Posterior cingulate gyrus (tissue), 11 donors: ENCODE results near the gene SPECC1L.
"Not testable (repeated sequence)": the region's sequence is repeated elsewhere in the genome, so short reads cannot be mapped to it uniquely, and the experiment has no call there.

Source experiments
- DNase-seq, 10 donors: peaks; one replicate each; pipeline versions ENCODE4 v3.0.0 to v3.0.0-alpha.2; 2020 to 2021; ENCODE audit warnings: mixed read lengths in 3 of 10
- intact Hi-C: fragments of 100-400 bp; cut with DNase I; formaldehyde crosslinking; loops from one replicate; pipeline ENCODE4 v1.15.1; 2023

Gene SPECC1L

GRCh38 chr22:24280363-24280762, 9.7 kb downstream of the SPECC1L start:
- DNase-seq, intact Hi-C loops: not testable (repeated sequence)

GRCh38 chr22:24282401-24282800, 11.8 kb downstream of the SPECC1L start:
- intact Hi-C loops: no loop called here
- DNase-seq: no peak

DNA sequence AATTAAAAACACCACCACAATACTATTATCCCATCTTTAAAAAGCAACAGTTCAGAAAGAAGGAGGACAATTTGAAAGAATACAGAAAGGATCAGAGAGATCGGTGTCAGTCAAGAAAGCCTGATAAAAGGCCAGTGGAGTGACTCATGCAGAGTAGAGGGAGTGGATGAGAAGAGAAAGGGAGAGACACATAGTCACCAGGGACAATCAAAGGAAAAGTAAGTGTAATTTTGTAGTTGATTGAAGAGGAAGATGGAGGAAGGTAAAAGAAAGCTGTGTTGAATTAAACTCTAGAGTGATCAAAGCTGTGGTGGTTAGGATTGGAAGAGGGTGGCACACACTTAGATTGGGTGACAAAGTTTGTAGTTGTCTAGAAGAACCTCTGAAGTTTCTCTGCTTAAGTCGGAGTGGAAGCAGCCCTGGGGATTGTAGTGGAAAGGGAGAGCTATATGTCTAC, 14.1 kb downstream of the SPECC1L start:
- intact Hi-C loops: no loop called here
- no peak for DNase-seq

DNA sequence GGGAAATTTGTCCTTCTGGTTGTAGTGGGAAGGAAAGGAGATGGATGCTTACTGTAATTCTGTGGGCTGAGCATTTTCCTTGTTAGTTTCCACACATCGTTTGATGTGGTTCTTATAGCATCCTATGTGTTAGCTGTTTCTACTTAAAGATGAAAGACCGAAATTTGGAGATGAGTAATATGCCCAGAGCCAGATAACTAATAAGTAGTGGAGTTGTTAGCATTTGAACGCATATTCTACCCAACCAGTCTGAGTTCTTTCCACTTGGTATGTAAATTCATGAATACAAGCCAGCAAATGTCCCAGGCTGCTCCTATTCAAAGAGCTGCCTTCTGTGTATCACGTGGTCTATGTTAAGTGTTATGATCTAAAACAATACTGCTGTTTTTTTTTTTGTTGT, 14.6 kb downstream of the SPECC1L start:
- DNase-seq: no peak
- intact Hi-C loops: no loop called here

DNA sequence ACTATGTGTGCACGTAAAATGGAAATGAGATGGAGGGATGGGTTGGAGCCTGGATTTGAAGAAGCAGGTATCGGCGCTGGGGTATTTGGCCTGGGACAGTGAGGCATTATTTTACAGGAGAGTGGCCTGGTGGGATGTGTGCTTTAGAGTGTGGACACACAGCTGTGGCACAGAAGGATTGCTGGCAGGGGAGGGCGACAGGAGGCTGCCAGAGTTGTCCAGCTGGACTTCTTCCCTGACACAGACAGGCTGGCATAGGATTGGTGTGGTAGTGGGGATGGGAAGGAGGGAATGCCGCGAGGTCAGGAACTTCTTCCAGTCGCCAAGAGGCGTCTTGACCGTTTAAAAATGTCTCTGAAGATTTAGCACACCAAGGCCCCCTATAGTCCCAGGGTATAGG, 16.6 kb downstream of the SPECC1L start:
- intact Hi-C loops, DNase-seq: not testable (repeated sequence)

- DNase-seq, intact Hi-C loops: not testable (repeated sequence)
These were observed 17.2 kb downstream of the SPECC1L start for GRCh38 chr22:24287801-24288200.

DNA sequence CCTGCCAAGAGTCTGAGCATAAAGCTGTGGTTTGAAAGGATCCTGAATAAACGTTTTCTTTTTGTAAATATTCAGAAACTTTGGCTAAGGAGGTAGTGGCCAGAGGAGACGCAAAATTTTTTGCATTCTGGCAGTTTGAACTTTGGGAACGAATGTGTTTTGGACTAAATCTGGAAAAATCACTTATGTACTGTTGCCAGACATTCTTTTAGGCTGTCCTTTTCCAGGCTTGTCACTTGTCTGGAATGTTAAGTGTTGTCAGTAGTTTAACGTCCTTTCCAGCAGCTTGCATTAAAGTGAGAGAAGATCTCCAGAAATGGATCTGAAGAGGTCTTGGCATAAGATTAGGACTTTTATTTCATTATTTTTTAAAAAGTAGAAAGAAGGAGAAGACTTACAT, 18.5 kb downstream of the SPECC1L start:
- DNase-seq: no peak
- intact Hi-C loops: no loop called here

GRCh38 chr22:24289741-24290163, 19.1 kb downstream of the SPECC1L start:
- DNase-seq: no peak
- intact Hi-C loops: no loop called here

- DNase-seq: no peak
- intact Hi-C loops: no loop called here
These were observed 19.8 kb downstream of the SPECC1L start for GRCh38 chr22:24290459-24290858.

DNA sequence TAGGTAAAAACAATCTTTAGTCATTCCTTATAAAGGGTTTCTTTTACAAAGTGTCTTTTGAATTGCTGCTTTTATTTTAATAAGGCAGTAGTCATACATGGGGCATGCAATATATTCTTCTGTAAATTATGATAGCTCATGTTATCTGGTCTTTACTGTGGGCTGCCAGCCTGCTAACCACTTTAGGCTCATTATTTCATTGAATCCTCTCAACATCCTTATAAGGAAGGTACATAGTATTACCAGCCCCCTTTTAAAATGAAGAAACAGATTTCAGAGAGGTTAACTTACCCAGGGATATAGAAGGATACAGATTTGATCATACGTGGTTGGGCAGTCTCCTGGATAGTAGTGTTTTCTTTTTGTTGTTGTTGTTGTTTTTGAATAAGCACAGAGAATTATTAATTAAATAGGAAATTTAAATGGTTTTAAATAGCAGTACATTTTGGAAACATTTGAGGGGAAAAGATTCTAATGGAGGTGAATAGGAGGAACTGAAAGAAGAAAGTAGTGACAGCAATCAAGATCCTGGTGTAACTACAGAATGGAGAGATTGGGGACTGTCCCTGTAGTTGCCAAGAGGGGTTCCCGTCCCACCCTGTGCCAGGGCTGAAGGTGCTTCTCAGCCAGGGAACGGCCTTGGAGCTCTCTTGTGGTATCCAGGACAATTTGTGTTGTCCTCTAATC, 21.0 kb downstream of the SPECC1L start:
- DNase-seq: no peak
- intact Hi-C loops: no loop called here

- intact Hi-C loops, DNase-seq: not testable (repeated sequence)
These were observed 21.7 kb downstream of the SPECC1L start for GRCh38 chr22:24292202-24292830.

GRCh38 chr22:24294913-24295312, 24.3 kb downstream of the SPECC1L start:
- DNase-seq, intact Hi-C loops: not testable (repeated sequence)

DNA sequence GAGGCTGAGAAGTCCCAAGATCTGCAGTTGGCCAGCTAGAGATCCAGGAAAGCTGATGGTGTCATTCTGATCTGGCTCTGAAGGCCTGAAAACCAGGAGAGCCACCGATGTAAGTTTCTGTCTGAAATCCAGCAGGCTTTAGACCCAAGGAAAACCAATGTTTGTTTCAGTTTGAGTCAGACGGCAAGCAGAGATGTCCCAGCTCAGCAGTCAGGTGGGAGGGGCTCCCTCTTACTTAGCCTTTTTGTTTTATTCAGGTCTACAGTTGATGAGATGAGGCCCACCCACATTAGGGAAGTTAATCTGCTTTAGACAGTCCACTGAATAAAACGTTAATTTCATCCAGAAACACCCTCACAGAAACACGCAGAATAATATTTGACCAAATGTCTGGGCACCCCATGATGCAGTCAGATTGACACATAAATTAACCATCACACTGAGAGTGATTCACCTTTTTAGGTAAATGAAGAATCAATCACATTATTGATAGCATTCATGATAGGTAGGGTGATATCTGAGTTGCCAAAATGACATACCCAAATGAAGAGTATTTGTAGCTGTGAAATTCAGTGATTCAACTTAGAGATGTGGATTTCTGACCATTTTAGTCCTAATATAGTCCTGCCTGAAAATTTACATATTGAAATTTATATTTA, 28.0 kb downstream of the SPECC1L start:
- DNase-seq, intact Hi-C loops: not testable (repeated sequence)

DNA sequence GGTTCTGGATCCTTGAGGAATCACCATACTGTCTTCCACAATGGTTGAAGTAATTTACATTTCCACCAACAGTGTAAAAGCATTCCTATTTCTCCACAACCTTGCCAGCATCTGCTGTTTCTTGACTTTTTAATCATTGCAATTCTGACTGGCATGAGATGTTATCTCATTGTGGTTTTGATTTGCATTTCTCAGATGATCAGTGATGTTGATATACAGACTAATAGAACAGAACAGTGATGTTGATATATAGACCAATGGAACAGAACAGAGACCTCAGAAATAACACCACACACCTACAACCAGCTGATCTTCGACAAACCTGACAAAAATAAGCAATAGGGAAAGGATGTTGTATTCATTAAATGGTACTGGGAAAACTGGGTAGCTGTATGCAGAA, 29.9 kb downstream of the SPECC1L start:
- intact Hi-C loops, DNase-seq: not testable (repeated sequence)

- DNase-seq: no peak
- intact Hi-C loops: no loop called here
These were observed 32.0 kb downstream of the SPECC1L start for GRCh38 chr22:24302591-24302990.

GRCh38 chr22:24303007-24303406, 32.4 kb downstream of the SPECC1L start:
- intact Hi-C loops: no loop called here
- DNase-seq: no peak

GRCh38 chr22:24304062-24304675, 33.5 kb downstream of the SPECC1L start:
- intact Hi-C loops: no loop called here
- DNase-seq: no peak

- intact Hi-C loops: no loop called here
- DNase-seq: no peak
These were observed 34.6 kb downstream of the SPECC1L start for GRCh38 chr22:24305260-24305692.

DNA sequence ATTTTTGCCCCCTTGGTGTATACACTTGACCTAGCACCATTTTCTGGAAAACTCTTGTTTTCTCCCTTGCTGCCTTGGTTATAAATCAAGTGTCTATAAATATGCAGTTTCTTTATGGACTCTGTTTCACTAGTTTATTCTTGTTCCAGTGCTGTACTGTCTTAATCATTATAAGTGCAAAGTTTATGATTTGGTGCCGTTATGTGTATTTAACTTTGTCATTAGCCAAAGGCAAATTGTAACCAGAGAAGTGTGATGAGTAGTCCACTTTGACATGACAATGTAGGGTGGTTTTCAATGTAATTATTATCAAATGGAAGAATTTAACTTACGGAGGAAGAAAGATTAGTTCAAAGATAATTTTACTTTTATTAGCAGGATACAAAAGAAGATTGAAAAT, 40.3 kb downstream of the SPECC1L start:
- intact Hi-C loops: no loop called here
- no peak for DNase-seq

DNA sequence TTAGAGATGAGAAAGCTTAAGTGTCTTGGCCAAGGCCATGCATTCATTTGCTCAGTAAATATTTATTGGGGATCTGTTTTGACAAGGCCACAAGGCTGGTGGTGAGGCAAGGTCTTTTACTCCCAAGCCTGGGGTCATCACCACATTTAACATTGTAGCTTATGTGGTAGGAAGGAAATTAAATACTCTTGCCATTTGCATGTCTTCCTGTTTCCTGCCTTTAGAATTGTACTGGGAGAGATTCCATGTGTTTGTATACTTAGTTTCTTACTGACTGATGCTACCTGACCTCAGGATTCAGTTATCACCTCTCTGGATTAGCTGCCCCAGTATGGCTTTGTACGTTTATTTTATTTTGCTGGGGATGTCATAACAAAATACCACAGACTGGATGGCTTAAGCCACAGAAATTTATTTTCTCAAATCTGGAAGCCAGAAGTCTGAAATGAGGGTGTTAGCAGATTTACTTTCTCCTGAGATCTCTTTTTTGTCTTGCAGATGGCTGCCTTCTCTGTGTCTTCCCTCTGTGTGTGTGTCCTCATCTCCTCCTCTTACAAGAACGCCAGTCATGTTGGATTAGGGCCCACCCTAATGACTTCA, 44.8 kb downstream of the SPECC1L start:
- intact Hi-C loops: no loop called here
- DNase-seq: no peak

DNA sequence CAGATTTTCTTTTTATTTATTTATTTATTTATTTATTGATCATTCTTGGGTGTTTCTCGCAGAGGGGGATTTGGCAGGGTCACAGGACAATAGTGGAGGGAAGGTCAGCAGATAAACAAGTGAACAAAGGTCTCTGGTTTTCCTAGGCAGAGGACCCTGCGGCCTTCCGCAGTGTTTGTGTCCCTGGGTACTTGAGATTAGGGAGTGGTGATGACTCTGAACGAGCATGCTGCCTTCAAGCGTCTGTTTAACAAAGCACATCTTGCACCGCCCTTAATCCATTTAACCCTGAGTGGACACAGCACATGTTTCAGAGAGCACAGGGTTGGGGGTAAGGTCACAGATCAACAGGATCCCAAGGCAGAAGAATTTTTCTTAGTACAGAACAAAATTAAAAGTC, 45.6 kb downstream of the SPECC1L start:
- intact Hi-C loops, DNase-seq: not testable (repeated sequence)
